Natural killer cell (primary cell): ENCODE results near the gene ULK1. TPM values are rescaled to one million over a fixed set of nuclear protein-coding genes. Genes with fewer than 3 reads are reported as not detected.

Experiments
- ATAC-seq, 3 donors: fragments of 150-1000 bp in 2 of 3; fragments of 200-7000 bp in 1 of 3; cut with Tn5 transposase; 1 replicate in 1 of 3; 2 replicates in 2 of 3; pipeline ENCODE4 v1.10.0; 2021; ENCODE audit warnings: mild to moderate bottlenecking in 2 of 3, moderate library complexity in 2 of 3
- DNase-seq, 2 donors: peaks; one replicate each; pipeline versions ENCODE4 v3.0.0 to v3.0.0-alpha.2; 2013 to 2021; ENCODE audit warnings: mixed read lengths in 1 of 2
- H3K27ac ChIP-seq: one replicate; pipeline ENCODE4 v1.5.1; 2013; ENCODE audit warnings: mild to moderate bottlenecking, low read length
- H3K27me3 ChIP-seq: one replicate; pipeline ENCODE4 v1.6.1; 2013; ENCODE audit warnings: low read length; ENCODE audit not compliant: control insufficient read depth, insufficient read depth
- H3K36me3 ChIP-seq: one replicate; pipeline ENCODE4 v1.6.1; 2013; ENCODE audit warnings: low read length; ENCODE audit not compliant: control insufficient read depth, insufficient read depth
- H3K4me1 ChIP-seq: one replicate; pipeline ENCODE4 v1.6.1; 2013; ENCODE audit warnings: low read length; ENCODE audit not compliant: control insufficient read depth, insufficient read depth
- H3K4me3 ChIP-seq: one replicate; pipeline ENCODE4 v1.5.1; 2013; ENCODE audit warnings: low read length
- H3K9me3 ChIP-seq: one replicate; pipeline ENCODE4 v1.6.1; 2013; ENCODE audit warnings: low read length; ENCODE audit not compliant: control insufficient read depth, insufficient read depth
- H3K27ac Mint-ChIP-seq, 2 donors: one replicate each; pipeline ENCODE4 v1.8.0; 2022; ENCODE audit warnings: mild to moderate bottlenecking in 2 of 2, mixed read lengths in 2 of 2, moderate library complexity in 1 of 2
- H3K27me3 Mint-ChIP-seq, 2 donors: one replicate each; pipeline ENCODE4 v1.8.0; 2022; ENCODE audit warnings: low read depth in 2 of 2, mixed read lengths in 2 of 2
- H3K36me3 Mint-ChIP-seq: one replicate; pipeline ENCODE4 v1.8.0; 2022; ENCODE audit warnings: mixed read lengths
- H3K4me1 Mint-ChIP-seq, 2 donors: one replicate each; pipeline ENCODE4 v1.8.0; 2022; ENCODE audit warnings: mixed read lengths in 2 of 2
- H3K4me3 Mint-ChIP-seq: one replicate; pipeline ENCODE4 v1.8.0; 2022; ENCODE audit warnings: mild to moderate bottlenecking, moderate library complexity, mixed read lengths
- H3K9me3 Mint-ChIP-seq, 2 donors: one replicate each; pipeline ENCODE4 v1.8.0; 2022; ENCODE audit warnings: mixed read lengths in 2 of 2
- WGBS: methylation state at CpG from one replicate; pipeline ENCODE4 v1.1.7; 2013; ENCODE audit warnings: missing lambda C conversion rate; ENCODE audit not compliant: insufficient coverage; 5-methylcytosine and 5-hydroxymethylcytosine counted together
- intact Hi-C: fragments of 100-400 bp; cut with micrococcal nuclease; formaldehyde crosslinking; loops from one replicate; pipeline ENCODE4 v1.14.2; 2022
- total RNA-seq, 4 donors: library from RNA; stranded (reverse); fragments of 120-200 nt in 1 of 4; gene quantifications; one replicate each; pipeline versions ENCODE4 v1.2.3 to v1.2.4, GENCODE V29; 2013 to 2022
- TF ChIP-seq, protein P1 (sequence below): fragments of 200-600 bp; IDR thresholded peaks from one replicate; pipeline ENCODE4 v1.8.0; 2022; ENCODE audit warnings: antibody characterized with exemption

ULK1 gene
- total RNA-seq, 3 donors from 2014 or later (not counting 1 experiment from before 2014, with no cell fraction given), result 99.1 to 142 (median 123) TPM

DNA sequence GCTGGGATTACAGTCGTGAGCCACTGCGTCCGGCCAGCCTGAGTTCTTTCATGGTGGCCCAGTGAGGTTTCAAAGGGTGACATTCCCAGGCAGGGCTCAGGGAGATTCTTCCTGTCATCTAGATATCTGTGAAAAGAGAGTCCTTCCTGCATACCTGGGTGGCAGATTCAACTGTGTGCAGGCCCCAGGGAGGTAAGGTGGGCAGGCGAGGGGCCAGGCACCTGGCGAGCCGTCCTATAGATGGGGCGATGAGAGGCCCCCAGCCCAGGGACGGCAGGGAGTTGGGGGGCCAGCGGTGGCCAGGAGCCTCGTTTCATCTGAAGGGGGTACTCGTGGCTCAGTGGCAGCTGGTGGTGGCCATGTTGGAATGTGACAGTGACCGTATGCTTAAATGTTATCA is 48.2 kb downstream of the ULK1 start:
- no peak overlapping the region for H3K4me3 ChIP-seq
- Mint-ChIP-seq H3K36me3 (no peaks in the 10 kb centered on the region), H3K4me3 (no peak overlapping the region), H3K9me3 (no peaks in the 10 kb centered on the region), H3K4me1 (peaks cover 3 to 4% of the 10 kb centered on the region in 2 donors), H3K27ac (no peak overlapping the region), H3K27me3 (no peaks in the 10 kb centered on the region)
- 98% methylated on average over 12 of the region's 12 CpGs for WGBS
- H3K4me1 ChIP-seq, result peaks cover 6% of the 10 kb centered on the region
- no peaks in the 10 kb centered on the region for H3K27me3 ChIP-seq
- no peak for ATAC-seq
- no peak for DNase-seq
- H3K9me3 ChIP-seq, result no peaks in the 10 kb centered on the region
- intact Hi-C loops, result no loop called here
- TF ChIP-seq, protein P1, sequence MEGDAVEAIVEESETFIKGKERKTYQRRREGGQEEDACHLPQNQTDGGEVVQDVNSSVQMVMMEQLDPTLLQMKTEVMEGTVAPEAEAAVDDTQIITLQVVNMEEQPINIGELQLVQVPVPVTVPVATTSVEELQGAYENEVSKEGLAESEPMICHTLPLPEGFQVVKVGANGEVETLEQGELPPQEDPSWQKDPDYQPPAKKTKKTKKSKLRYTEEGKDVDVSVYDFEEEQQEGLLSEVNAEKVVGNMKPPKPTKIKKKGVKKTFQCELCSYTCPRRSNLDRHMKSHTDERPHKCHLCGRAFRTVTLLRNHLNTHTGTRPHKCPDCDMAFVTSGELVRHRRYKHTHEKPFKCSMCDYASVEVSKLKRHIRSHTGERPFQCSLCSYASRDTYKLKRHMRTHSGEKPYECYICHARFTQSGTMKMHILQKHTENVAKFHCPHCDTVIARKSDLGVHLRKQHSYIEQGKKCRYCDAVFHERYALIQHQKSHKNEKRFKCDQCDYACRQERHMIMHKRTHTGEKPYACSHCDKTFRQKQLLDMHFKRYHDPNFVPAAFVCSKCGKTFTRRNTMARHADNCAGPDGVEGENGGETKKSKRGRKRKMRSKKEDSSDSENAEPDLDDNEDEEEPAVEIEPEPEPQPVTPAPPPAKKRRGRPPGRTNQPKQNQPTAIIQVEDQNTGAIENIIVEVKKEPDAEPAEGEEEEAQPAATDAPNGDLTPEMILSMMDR, result no peak
- H3K27ac ChIP-seq, result no peak overlapping the region
- H3K36me3 ChIP-seq, result peaks cover 24% of the 10 kb centered on the region

DNA sequence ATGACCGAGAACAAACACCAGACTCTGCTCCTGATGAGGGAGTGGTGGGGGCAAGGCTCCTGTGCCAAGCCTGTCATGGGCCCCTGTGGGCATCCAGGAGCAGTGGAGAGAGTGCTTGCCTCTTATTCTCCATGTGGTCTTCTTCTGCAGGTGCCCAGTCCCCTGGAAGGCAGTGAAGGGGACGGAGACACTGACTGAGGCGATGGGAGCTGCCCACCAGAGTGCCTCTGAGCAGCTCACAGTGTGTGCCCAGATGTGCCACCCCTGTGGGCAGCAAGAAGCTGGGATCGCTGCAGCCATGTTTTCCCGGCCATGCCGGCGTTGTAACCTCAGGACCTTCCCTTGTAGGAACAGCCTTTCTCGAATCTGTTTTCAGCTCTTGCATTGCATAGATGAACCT is 49.0 kb downstream of the ULK1 start:
- DNase-seq (no peak), ATAC-seq (no peak)
- 99% methylated on average over 8 of the region's 8 CpGs for WGBS
- TF ChIP-seq, protein P1, result no peak
- Histone ChIP-seq H3K4me3 (no peak overlapping the region), H3K27me3 (no peaks in the 10 kb centered on the region), H3K4me1 (peaks cover 10% of the 10 kb centered on the region), H3K9me3 (no peaks in the 10 kb centered on the region), H3K27ac (no peak overlapping the region), H3K36me3 (peaks cover 24% of the 10 kb centered on the region)
- no peak overlapping the region for H3K27ac Mint-ChIP-seq
- H3K4me3 Mint-ChIP-seq, result no peak overlapping the region
- intact Hi-C loops, result no loop called here
- H3K36me3 Mint-ChIP-seq, result no peaks in the 10 kb centered on the region
- H3K9me3 Mint-ChIP-seq, result no peaks in the 10 kb centered on the region
- peaks cover 10 to 12% of the 10 kb centered on the region in 2 donors for H3K4me1 Mint-ChIP-seq
- H3K27me3 Mint-ChIP-seq, result no peaks in the 10 kb centered on the region

DNA sequence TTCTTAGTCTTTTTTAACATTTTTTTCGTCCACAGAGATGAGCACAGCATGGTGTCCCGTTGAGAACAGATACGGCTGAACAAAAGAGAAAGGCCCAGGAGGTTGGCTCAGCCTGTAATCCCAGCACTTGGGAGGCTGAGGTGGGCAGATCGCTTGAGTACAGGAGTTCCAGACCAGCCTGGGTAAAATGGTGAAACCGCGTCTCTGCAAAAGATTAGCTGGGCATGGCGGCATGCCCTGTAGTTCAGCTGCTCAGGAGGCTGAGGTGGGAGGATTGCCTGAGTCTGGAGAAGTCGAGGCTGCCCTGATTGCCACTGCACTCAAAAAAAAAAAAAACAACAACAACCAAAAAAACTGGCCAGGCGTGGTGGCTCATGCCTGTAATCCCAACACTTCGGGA is 49.5 kb downstream of the ULK1 start:
- Histone ChIP-seq H3K4me3 (no peak overlapping the region), H3K36me3 (peaks cover 24% of the 10 kb centered on the region), H3K9me3 (no peaks in the 10 kb centered on the region), H3K27me3 (no peaks in the 10 kb centered on the region), H3K4me1 (peaks cover 14% of the 10 kb centered on the region), H3K27ac (no peak overlapping the region)
- intact Hi-C loops, result no loop called here
- ATAC-seq (no peak), DNase-seq (peak in 1 of 2 donors; percentile 4)
- Mint-ChIP-seq H3K27ac (no peak overlapping the region), H3K4me1 (peaks cover 15 to 16% of the 10 kb centered on the region in 2 donors), H3K36me3 (no peaks in the 10 kb centered on the region), H3K9me3 (no peaks in the 10 kb centered on the region), H3K27me3 (no peaks in the 10 kb centered on the region), H3K4me3 (no peak overlapping the region)
- WGBS, result 97% methylated on average over 9 of the region's 10 CpGs
- TF ChIP-seq, protein P1, result no peak

DNA sequence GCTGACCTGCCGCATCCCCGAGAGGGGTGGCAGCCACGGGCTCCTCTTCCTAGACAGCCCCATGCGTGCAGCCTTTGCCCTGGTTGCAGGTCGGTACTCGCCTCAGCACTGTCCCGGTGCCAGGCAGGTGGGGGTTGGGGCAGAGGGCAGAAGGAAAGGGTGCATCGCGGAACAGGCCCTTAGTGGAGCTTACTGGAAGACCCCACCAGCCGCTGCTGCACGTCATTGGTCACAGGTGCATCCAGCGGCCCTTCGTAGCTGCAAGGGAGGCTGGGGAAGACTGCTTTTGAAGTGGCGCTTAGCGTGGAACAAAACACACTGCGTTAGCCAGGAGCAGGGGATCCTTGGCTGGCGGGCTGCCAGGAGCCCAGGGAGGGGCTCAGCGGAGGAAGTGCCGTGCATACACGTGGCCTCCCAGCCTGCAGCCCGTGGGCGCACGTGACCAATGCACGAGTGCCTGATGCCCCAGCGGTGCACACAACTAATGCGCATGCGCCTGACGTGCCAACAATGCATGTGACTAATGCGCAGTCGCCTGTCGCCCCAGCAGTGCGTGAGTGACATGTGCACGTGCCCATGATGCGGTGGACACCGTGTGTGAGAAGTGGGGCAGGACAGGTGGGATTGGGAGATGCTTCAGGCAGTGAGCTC is 50.3 kb downstream of the ULK1 start:
- Histone ChIP-seq H3K36me3 (peaks cover 18% of the 10 kb centered on the region), H3K4me3 (no peak overlapping the region), H3K27ac (no peak overlapping the region), H3K27me3 (no peaks in the 10 kb centered on the region), H3K4me1 (peaks cover 20% of the 10 kb centered on the region), H3K9me3 (no peaks in the 10 kb centered on the region)
- Mint-ChIP-seq H3K27me3 (no peaks in the 10 kb centered on the region), H3K4me1 (peaks cover 16% of the 10 kb centered on the region in 2 donors), H3K9me3 (no peaks in the 10 kb centered on the region), H3K27ac (no peak overlapping the region), H3K36me3 (no peaks in the 10 kb centered on the region), H3K4me3 (no peak overlapping the region)
- ATAC-seq (no peak), DNase-seq (peak in 1 of 2 donors; percentile 13)
- WGBS, result 96% methylated on average over 35 of the region's 35 CpGs
- TF ChIP-seq, protein P1, result no peak
- intact Hi-C loops, result no loop called here
